GM23248 (cell line): Measurements from ENCODE around the gene SCN7A. TPM values are rescaled to one million over a fixed set of nuclear protein-coding genes. Genes with fewer than 3 reads are reported as not detected.
A peak's percentile ranks its signal among the peaks of the same experiment; 100 is the strongest.

ENCODE experiments used
- DNase-seq: peaks from one replicate; pipeline ENCODE4 v3.0.0-alpha.2; 2015
- H2AFZ ChIP-seq: fragments of 200-600 bp; sonication (generic); 2 replicates; pipeline ENCODE4 v1.6.1; 2016; ENCODE audit warnings: antibody characterized with exemption
- H3F3A ChIP-seq: fragments of 200-600 bp; sonication (generic); 2 replicates; pipeline ENCODE4 v1.6.1; 2016; ENCODE audit warnings: mild to moderate bottlenecking, antibody characterized with exemption, mixed run types; ENCODE audit not compliant: insufficient read depth
- H3K27ac ChIP-seq: fragments of 200-600 bp; sonication (generic); 2 replicates; pipeline ENCODE4 v1.5.1; 2016; ENCODE audit warnings: mild to moderate bottlenecking
- H3K27me3 ChIP-seq: fragments of 200-600 bp; sonication (generic); replicated peaks from 2 replicates; pipeline ENCODE4 v1.6.1; 2016; ENCODE audit warnings: mild to moderate bottlenecking; ENCODE audit not compliant: insufficient read depth
- H3K36me3 ChIP-seq: fragments of 200-600 bp; sonication (generic); 2 replicates; pipeline ENCODE4 v1.6.1; 2016; ENCODE audit warnings: low read depth, mild to moderate bottlenecking
- H3K4me1 ChIP-seq: fragments of 200-600 bp; sonication (generic); 2 replicates; pipeline ENCODE4 v1.6.1; 2016; ENCODE audit warnings: mild to moderate bottlenecking; ENCODE audit not compliant: insufficient read depth
- H3K4me2 ChIP-seq: fragments of 200-600 bp; sonication (generic); one replicate; pipeline ENCODE4 v1.6.1; 2016; ENCODE audit warnings: mild to moderate bottlenecking; ENCODE audit not compliant: unreplicated experiment
- H3K4me3 ChIP-seq: fragments of 200-600 bp; sonication (generic); 2 replicates; pipeline ENCODE4 v1.5.1; 2016; ENCODE audit warnings: mild to moderate bottlenecking
- H3K79me2 ChIP-seq: fragments of 200-600 bp; sonication (generic); 2 replicates; pipeline ENCODE4 v1.6.1; 2016; ENCODE audit warnings: mild to moderate bottlenecking; ENCODE audit not compliant: insufficient read depth
- H3K9ac ChIP-seq: fragments of 200-600 bp; sonication (generic); 2 replicates; pipeline ENCODE4 v1.6.1; 2016; ENCODE audit warnings: mild to moderate bottlenecking
- H3K9me2 ChIP-seq: fragments of 200-600 bp; sonication (generic); 2 replicates; pipeline ENCODE4 v1.6.1; 2016; ENCODE audit warnings: mixed run types, mild to moderate bottlenecking, moderate library complexity; ENCODE audit not compliant: insufficient read depth
- H3K9me3 ChIP-seq: fragments of 200-600 bp; sonication (generic); one replicate; pipeline ENCODE4 v1.6.1; 2017; ENCODE audit warnings: low read depth
- H4K20me1 ChIP-seq: fragments of 200-600 bp; sonication (generic); 2 replicates; pipeline ENCODE4 v1.6.0; 2016; ENCODE audit not compliant: insufficient read depth
- EZH2 ChIP-seq: fragments of 200-600 bp; sonication (generic); IDR thresholded peaks from 2 replicates; pipeline ENCODE4 v1.6.1; 2018; ENCODE audit warnings: antibody characterized with exemption, mild to moderate bottlenecking; ENCODE audit not compliant: insufficient read depth, poor library complexity, severe bottlenecking
- EZH2phosphoT487 ChIP-seq: fragments of 200-600 bp; sonication (generic); IDR thresholded peaks from 2 replicates; pipeline ENCODE4 v1.6.1; 2018; ENCODE audit warnings: antibody characterized with exemption, moderate library complexity, mild to moderate bottlenecking, low read depth; ENCODE audit not compliant: insufficient read depth
- WGBS, 2 experiments: methylation state at CpG; one replicate each; pipeline ENCODE4 v1.1.6; 2015 to 2017; ENCODE audit warnings: low lambda C conversion rate in 2 of 2, low coverage in 1 of 2; ENCODE audit errors: missing lambda C conversion rate in 2 of 2; 5-methylcytosine and 5-hydroxymethylcytosine counted together
- in situ Hi-C: fragments of 300-500 bp; cut with MboI; formaldehyde crosslinking; loops from 2 replicates; pipeline ENCODE4 v1.15.0; 2020
- polyA plus RNA-seq: library from polyadenylated mRNA; unstranded; fragments of >200 nt; fragmentation: Nextera tagmentation; extraction: Ambion mirVana; gene quantifications from 2 replicates; pipeline ENCODE4 v1.2.1, GENCODE V29; 2016
- total RNA-seq: library from RNA; depleted of rRNA; stranded (reverse); fragments of >200 nt; shearing (Covaris generic); gene quantifications from 2 replicates; pipeline ENCODE4 v1.2.3, GENCODE V29; 2014

Gene SCN7A
- total and polyA plus RNA-seq, 2 experiments from 2014 or later: not detected

DNA sequence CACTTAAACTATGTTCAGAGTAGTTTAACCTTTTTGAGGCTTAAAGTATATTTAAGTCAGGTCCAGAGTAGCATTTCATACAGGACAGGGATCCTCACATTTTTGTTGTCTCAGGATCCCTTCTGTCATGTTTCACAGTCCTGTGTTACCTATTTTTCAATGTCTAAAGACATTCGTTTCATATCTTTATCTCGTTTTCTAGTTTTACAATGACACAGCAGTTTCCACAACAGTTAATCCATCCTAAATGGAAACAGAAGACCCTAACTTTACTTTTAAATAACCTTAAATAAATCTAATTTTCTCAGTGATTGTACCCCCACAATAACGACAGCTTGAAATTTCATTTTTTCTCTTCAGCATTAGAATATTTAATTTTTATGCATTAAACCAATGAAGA is 101.0 kb downstream of the SCN7A start:
- H3K4me2 ChIP-seq: no peak overlapping the region
- peak overlapping the region; percentile 40; the same call in 1 of the 2 replicates for H2AFZ ChIP-seq
- TF ChIP-seq EZH2: no peak
- no peak for TF ChIP-seq EZH2phosphoT487
- in situ Hi-C loops: no loop called here
- DNase-seq: no peak
- no peaks in the 10 kb centered on the region for H4K20me1 ChIP-seq
- no peaks in the 10 kb centered on the region for H3K4me1 ChIP-seq
- no peak overlapping the region for H3K27ac ChIP-seq
- H3K27me3 ChIP-seq: no peaks in the 10 kb centered on the region
- H3K9me3 ChIP-seq: no peaks in the 10 kb centered on the region
- no peaks in the 10 kb centered on the region for H3K36me3 ChIP-seq
- H3F3A ChIP-seq: no peaks in the 10 kb centered on the region
- no peaks in the 10 kb centered on the region for H3K79me2 ChIP-seq
- H3K9me2 ChIP-seq: no peaks in the 10 kb centered on the region
- no peak overlapping the region for H3K9ac ChIP-seq
- WGBS, 2 experiments: 53 to 69% methylated on average over 3 of the region's 3 CpGs
- H3K4me3 ChIP-seq: no peak overlapping the region

DNA sequence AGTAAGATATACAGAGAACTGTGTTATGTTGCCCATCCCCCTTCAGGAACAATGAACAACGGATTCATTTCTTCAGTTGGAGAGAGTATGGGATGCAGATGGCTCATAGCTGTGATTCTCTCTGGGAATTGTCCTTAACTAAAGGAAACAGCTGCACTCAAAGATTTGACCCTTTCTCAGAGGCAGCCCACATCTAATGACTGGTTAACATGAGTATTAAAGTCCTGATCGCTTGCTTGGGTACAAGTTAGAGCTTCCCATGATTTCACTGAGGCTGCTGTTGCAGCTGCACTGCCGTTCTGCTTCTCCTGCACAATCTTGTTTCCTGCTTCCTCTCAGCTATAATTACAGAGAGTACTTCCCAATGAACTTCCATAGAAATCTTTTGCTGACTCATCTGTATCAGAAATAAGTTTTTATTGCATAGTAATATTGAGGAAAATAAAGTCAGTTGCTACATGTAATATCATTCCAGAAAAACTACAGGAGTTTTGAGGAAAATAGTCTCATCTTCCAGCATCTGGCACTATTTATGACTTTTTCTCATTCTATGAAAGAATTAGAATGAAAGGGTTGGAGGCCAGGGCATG is 105.5 kb downstream of the SCN7A start:
- Histone ChIP-seq H2AFZ (peak overlapping the region; percentile 82), H3K27ac (no peak overlapping the region), H3K36me3 (no peaks in the 10 kb centered on the region), H3K27me3 (no peaks in the 10 kb centered on the region), H3K4me3 (no peak overlapping the region), H3K79me2 (no peaks in the 10 kb centered on the region), H4K20me1 (no peaks in the 10 kb centered on the region), H3K4me2 (peak overlapping the region; percentile 5), H3K9me3 (no peaks in the 10 kb centered on the region), H3F3A (no peaks in the 10 kb centered on the region), H3K4me1 (no peaks in the 10 kb centered on the region), H3K9me2 (no peaks in the 10 kb centered on the region), H3K9ac (no peak overlapping the region)
- TF ChIP-seq EZH2phosphoT487 (no peak), EZH2 (no peak)
- WGBS, 2 experiments: 10 to 12% methylated on average over 3 of the region's 3 CpGs
- peak; percentile 7 for DNase-seq
- in situ Hi-C loops: no loop called here

DNA sequence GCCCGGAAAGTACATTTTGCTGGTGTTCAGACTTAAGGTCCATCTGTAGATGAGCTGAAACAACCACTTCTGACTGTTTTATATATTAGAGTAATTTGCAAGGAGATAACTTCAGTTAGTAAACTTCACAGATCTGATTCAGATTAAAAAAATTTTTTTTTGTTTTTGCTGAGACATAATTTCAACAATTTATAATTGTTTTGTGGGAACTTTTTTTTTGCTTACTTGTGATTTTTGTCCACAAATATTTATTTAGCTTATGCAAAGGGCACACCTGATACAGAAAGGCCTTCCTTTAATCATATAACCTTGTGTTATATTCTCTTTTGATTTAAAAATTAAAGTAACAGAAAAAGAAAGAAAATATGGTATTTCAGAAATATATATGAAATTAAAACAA is 108.7 kb downstream of the SCN7A start:
- Histone ChIP-seq H3K79me2 (no peaks in the 10 kb centered on the region), H2AFZ (peak overlapping the region; percentile 9; the same call in 1 of the 2 replicates), H3K27ac (no peak overlapping the region), H3K9me3 (no peaks in the 10 kb centered on the region), H3F3A (no peaks in the 10 kb centered on the region), H3K9me2 (no peaks in the 10 kb centered on the region), H3K4me3 (no peak overlapping the region), H3K4me2 (no peak overlapping the region), H3K9ac (no peak overlapping the region), H3K27me3 (no peaks in the 10 kb centered on the region), H3K36me3 (no peaks in the 10 kb centered on the region), H4K20me1 (no peaks in the 10 kb centered on the region), H3K4me1 (no peaks in the 10 kb centered on the region)
- 91 to 100% methylated on average over 1 of the region's 1 CpG for WGBS, 2 experiments
- DNase-seq: no peak
- in situ Hi-C loops: no loop called here
- TF ChIP-seq EZH2 (no peak), EZH2phosphoT487 (no peak)

DNA sequence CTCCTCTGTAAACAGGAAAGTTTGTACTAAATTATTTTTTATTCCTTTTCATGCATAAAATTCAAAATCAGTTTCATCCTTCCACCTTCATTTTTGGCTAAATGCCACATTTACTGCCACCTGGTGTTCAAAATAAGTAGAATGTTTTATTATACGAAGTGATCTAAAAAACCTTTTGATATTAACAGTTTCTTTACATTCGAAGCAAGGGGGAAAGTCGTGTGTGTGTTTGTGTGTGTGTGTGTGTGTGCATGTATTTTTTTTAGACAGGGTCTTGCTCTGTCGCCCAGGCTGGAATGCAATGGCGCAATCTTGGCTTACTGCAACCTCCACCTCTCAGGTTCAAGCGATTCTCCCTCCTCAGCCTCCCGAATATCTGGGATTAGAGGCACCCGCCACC is 109.3 kb downstream of the SCN7A start:
- 60 to 64% methylated on average over 8 of the region's 8 CpGs for WGBS, 2 experiments
- in situ Hi-C loops: no loop called here
- no peak overlapping the region for H3K27ac ChIP-seq

More for the DNA sequence above, 109.3 kb downstream of the SCN7A start:
- H3K4me1 ChIP-seq: no peaks in the 10 kb centered on the region
- no peaks in the 10 kb centered on the region for H3K36me3 ChIP-seq
- H3K27me3 ChIP-seq: no peaks in the 10 kb centered on the region
- no peak overlapping the region for H3K9ac ChIP-seq
- no peak overlapping the region for H3K4me3 ChIP-seq
- peak overlapping the region; percentile 9 for H2AFZ ChIP-seq
- peak; percentile 54 for DNase-seq
- H3K9me2 ChIP-seq: no peaks in the 10 kb centered on the region
- no peaks in the 10 kb centered on the region for H3K79me2 ChIP-seq
- no peaks in the 10 kb centered on the region for H3K9me3 ChIP-seq
- no peaks in the 10 kb centered on the region for H4K20me1 ChIP-seq
- H3K4me2 ChIP-seq: no peak overlapping the region
- no peaks in the 10 kb centered on the region for H3F3A ChIP-seq
- no peak for TF ChIP-seq EZH2phosphoT487
- TF ChIP-seq EZH2: no peak
